Glutamatergic neuron (in vitro differentiated cells): ENCODE measurements around the gene USP46. TPM values are rescaled to one million over a fixed set of nuclear protein-coding genes. Genes with fewer than 3 reads are reported as not detected.

ENCODE experiments used
- DNase-seq: peaks from one replicate; pipeline ENCODE4 v3.0.0; 2022
- H3K27ac Mint-ChIP-seq: one replicate; pipeline ENCODE4 v1.8.0; 2020; ENCODE audit warnings: mild to moderate bottlenecking, mixed read lengths, inconsistent platforms; ENCODE audit not compliant: unreplicated experiment
- H3K27me3 Mint-ChIP-seq: one replicate; pipeline ENCODE4 v1.8.0; 2020; ENCODE audit warnings: mild to moderate bottlenecking, moderate library complexity, mixed read lengths, inconsistent platforms; ENCODE audit not compliant: unreplicated experiment
- H3K36me3 Mint-ChIP-seq: one replicate; pipeline ENCODE4 v1.8.0; 2020; ENCODE audit warnings: mild to moderate bottlenecking, mixed read lengths, inconsistent platforms; ENCODE audit not compliant: unreplicated experiment
- H3K4me1 Mint-ChIP-seq: one replicate; pipeline ENCODE4 v1.8.0; 2020; ENCODE audit warnings: mild to moderate bottlenecking, low read depth, mixed read lengths, inconsistent platforms; ENCODE audit not compliant: unreplicated experiment
- H3K4me3 Mint-ChIP-seq: one replicate; pipeline ENCODE4 v1.8.0; 2020; ENCODE audit warnings: mild to moderate bottlenecking, mixed read lengths, inconsistent platforms; ENCODE audit not compliant: unreplicated experiment
- H3K9me3 Mint-ChIP-seq: one replicate; pipeline ENCODE4 v1.8.0; 2020; ENCODE audit warnings: mild to moderate bottlenecking, moderate library complexity, mixed read lengths, inconsistent platforms; ENCODE audit not compliant: unreplicated experiment
- total RNA-seq: library from RNA; stranded (reverse); fragmentation: NEBNext Ultra II Directional; extraction: Animal tissue kit (Norgen Biotek cat#: 25700); gene quantifications from one replicate; pipeline ENCODE4 v1.2.1, GENCODE V29; 2021; ENCODE audit not compliant: unreplicated experiment
- TF ChIP-seq, protein P1 (sequence below): fragments of 200-600 bp; sonication (generic); IDR thresholded peaks from one replicate; pipeline ENCODE4 v1.5.0; 2021; ENCODE audit not compliant: partially characterized antibody, unreplicated experiment

The USP46 gene
- total RNA-seq, 1 donor from 2014 or later: 72.4 TPM

DNA sequence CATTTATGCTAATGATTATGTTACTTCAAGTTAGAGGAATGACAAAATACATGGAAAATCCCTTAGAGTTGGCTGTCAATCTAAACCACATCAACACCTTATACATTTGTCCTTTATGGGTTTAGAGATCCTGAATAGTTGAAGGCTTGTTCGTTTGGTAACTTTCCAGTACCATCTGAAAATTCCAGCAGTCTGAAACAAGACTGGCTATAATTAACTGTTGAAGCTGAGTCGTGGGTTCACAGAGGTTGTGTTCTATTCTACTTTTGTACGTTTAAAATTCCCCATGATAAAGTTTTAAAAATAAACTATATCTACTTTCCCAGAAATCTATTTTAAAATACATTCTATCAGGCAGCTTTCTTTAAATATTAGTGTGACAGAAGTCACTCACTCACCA lies 73.0 kb downstream of the USP46 start:
- DNase-seq: no peak
- Mint-ChIP-seq H3K4me3 (no peak overlapping the region), H3K36me3 (no peaks in the 10 kb centered on the region), H3K4me1 (no peaks in the 10 kb centered on the region), H3K9me3 (no peaks in the 10 kb centered on the region), H3K27ac (no peak overlapping the region), H3K27me3 (no peaks in the 10 kb centered on the region)
- TF ChIP-seq, protein P1, sequence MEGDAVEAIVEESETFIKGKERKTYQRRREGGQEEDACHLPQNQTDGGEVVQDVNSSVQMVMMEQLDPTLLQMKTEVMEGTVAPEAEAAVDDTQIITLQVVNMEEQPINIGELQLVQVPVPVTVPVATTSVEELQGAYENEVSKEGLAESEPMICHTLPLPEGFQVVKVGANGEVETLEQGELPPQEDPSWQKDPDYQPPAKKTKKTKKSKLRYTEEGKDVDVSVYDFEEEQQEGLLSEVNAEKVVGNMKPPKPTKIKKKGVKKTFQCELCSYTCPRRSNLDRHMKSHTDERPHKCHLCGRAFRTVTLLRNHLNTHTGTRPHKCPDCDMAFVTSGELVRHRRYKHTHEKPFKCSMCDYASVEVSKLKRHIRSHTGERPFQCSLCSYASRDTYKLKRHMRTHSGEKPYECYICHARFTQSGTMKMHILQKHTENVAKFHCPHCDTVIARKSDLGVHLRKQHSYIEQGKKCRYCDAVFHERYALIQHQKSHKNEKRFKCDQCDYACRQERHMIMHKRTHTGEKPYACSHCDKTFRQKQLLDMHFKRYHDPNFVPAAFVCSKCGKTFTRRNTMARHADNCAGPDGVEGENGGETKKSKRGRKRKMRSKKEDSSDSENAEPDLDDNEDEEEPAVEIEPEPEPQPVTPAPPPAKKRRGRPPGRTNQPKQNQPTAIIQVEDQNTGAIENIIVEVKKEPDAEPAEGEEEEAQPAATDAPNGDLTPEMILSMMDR: no peak

DNA sequence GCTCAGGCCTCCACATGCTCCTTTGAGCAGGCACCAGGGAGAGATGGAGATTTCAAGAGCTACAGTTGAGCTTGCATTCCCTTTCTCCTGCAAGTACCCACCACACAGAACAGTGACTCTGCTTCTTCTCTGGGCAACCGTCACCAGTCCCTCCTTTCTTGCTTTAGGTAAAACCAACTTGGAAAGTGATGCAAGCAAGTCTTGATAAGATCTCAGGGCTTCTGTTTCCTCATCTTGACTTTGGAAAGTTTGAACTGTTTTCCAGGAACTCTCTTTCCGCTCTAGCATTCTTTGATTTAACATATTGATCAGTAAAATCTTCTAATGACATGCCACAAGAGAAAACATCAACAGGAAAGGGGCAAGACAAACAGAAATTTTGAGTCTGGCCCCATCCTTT lies 73.7 kb downstream of the USP46 start:
- Mint-ChIP-seq H3K9me3 (no peaks in the 10 kb centered on the region), H3K36me3 (no peaks in the 10 kb centered on the region), H3K4me3 (no peak overlapping the region), H3K27ac (no peak overlapping the region), H3K27me3 (no peaks in the 10 kb centered on the region), H3K4me1 (no peaks in the 10 kb centered on the region)
- TF ChIP-seq, protein P1: no peak
- no peak for DNase-seq

DNA sequence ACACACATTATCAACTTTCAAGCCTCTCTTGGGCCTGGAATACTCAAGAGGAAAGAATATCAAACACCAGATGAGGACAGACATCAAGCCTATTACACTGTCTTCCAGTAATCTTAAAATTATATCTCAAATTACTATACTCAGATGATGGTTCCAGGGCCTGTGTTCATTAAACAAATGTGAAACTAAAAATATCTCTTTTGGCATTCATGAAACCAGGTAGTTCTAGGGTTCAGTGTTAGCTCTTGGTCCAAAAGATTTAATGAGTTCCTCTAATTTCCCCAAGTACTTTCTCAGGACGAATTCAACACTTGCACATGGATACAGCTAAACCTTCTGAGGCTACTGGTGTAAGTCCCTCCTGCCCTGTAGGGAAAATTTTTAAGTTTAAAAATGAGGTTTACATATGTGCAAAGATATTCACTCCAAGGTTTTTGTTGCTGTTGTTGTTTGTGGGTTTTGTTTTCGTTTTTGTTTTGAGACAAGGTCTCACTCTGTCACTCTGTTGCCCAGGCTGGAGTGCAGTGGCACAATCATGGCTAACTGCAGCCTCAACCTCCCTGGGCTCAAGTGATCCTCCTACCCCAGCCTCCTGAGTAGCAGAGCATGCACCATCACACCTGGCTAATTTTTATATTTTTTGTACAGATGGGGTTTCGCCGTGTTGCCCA lies 79.4 kb downstream of the USP46 start:
- H3K9me3 Mint-ChIP-seq: no peaks in the 10 kb centered on the region
- H3K36me3 Mint-ChIP-seq: no peaks in the 10 kb centered on the region
- TF ChIP-seq, protein P1: no peak
- DNase-seq: no peak
- H3K4me3 Mint-ChIP-seq: no peak overlapping the region
- no peaks in the 10 kb centered on the region for H3K27me3 Mint-ChIP-seq
- H3K27ac Mint-ChIP-seq: no peak overlapping the region
- no peaks in the 10 kb centered on the region for H3K4me1 Mint-ChIP-seq

DNA sequence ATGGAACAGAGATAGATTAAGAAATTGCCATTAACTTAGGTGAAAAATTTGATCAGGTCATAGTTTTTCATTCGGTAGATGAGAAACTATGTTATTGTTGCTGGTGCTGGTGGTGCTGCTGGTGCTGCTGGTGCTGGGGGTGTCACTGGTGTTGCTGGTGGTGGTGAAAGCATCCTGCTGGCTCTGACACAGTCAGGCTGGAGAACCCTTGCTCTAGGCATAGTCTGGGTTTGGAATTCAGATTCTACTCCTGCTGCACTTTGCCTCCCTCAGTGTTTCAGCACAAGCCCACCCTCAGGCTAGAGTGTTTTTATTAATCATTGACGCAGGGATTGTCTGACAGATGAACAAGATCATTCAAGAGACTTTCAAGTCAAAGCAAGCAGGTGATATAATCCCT lies 80.2 kb downstream of the USP46 start:
- H3K9me3 Mint-ChIP-seq: no peaks in the 10 kb centered on the region
- no peaks in the 10 kb centered on the region for H3K27me3 Mint-ChIP-seq

DNA sequence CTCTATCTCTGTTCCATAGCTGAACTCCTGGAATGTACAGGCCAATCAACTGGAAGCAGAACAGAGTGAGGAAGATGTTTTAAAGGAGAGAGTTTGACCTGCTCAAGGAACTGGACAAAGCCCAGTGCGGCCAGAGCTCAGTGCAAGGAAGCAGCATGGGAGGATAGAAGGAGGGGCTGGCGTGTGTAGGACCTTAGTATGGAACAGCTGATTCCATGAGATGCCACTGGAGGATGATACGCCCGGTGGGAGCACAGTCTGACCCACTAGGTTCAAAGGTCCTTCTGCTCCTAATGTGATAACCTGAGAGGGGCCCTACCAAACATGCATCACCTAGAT lies 81.5 kb downstream of the USP46 start:
- Mint-ChIP-seq H3K9me3 (no peaks in the 10 kb centered on the region), H3K27me3 (no peaks in the 10 kb centered on the region), H3K4me3 (no peak overlapping the region), H3K4me1 (no peaks in the 10 kb centered on the region), H3K27ac (no peak overlapping the region), H3K36me3 (no peaks in the 10 kb centered on the region)
- DNase-seq: no peak
- TF ChIP-seq, protein P1: no peak

More for the DNA sequence above, 80.2 kb downstream of the USP46 start:
- TF ChIP-seq, protein P1: no peak
- H3K4me3 Mint-ChIP-seq: no peak overlapping the region
- H3K36me3 Mint-ChIP-seq: no peaks in the 10 kb centered on the region
- no peaks in the 10 kb centered on the region for H3K4me1 Mint-ChIP-seq
- no peak for DNase-seq
- no peak overlapping the region for H3K27ac Mint-ChIP-seq
